Measurements from ENCODE around the gene TEC. TPM values are rescaled to one million over a fixed set of nuclear protein-coding genes. Genes with fewer than 3 reads are reported as not detected.

The TEC gene
- total and polyA plus RNA-seq, 9 of the 15 experiments (the other 6 are each of a cell fraction or from before 2014, with no cell fraction given), result 5.3 to 14.7 (median 8.8) TPM

DNA sequence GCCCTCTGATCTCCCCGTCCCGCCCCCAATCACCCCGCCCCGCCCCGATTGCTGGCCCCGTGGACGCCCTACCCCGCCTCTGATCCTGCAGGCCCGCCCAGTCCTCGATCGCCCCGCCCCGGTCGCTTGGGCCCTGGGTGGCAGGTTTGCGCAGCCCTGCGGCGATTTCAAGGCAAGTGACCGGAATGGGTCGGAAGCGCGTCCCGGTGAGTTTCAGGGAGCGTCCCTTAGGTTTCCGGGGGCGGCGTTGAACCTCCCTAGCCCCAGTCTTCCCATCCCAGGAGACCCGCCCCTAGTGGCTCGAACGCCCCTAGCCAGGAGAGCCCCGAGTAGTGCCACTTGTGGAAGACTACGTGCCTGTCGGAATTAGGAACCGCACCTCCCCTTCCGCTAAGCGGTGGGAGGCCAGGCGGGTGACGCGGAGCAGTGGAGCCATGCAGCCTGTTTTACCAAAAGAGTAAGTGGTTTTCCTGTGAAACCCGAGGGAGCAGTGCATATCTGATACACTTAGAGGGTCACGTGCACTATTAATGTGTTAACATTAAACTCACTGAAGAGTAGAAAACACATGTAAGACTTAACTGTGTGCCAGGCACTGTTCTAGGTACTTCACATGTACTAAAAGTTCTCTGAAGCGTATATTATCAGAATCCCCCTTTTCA, 354 bp upstream of the TEC start (continued):
- TF ChIP-seq, protein P1, sequence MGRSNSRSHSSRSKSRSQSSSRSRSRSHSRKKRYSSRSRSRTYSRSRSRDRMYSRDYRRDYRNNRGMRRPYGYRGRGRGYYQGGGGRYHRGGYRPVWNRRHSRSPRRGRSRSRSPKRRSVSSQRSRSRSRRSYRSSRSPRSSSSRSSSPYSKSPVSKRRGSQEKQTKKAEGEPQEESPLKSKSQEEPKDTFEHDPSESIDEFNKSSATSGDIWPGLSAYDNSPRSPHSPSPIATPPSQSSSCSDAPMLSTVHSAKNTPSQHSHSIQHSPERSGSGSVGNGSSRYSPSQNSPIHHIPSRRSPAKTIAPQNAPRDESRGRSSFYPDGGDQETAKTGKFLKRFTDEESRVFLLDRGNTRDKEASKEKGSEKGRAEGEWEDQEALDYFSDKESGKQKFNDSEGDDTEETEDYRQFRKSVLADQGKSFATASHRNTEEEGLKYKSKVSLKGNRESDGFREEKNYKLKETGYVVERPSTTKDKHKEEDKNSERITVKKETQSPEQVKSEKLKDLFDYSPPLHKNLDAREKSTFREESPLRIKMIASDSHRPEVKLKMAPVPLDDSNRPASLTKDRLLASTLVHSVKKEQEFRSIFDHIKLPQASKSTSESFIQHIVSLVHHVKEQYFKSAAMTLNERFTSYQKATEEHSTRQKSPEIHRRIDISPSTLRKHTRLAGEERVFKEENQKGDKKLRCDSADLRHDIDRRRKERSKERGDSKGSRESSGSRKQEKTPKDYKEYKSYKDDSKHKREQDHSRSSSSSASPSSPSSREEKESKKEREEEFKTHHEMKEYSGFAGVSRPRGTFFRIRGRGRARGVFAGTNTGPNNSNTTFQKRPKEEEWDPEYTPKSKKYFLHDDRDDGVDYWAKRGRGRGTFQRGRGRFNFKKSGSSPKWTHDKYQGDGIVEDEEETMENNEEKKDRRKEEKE (IDR thresholded peaks at IDR 0.05; ENCODE audit: borderline replicate concordance in 1 of 2, control insufficient read depth in 1 of 2, low read depth in 2 of 2, low read length in 1 of 2), result no peak
- TF ChIP-seq NBN (IDR thresholded peaks at IDR 0.05; ENCODE audit: low read depth), result 0 out of 2 replicates have a peak, but pooled peaks have one; percentile 55
- TF ChIP-seq POLR2H (tag; IDR thresholded peaks at IDR 0.05; ENCODE audit: low read depth), result peak; percentile 65
- TF ChIP-seq, protein P2, sequence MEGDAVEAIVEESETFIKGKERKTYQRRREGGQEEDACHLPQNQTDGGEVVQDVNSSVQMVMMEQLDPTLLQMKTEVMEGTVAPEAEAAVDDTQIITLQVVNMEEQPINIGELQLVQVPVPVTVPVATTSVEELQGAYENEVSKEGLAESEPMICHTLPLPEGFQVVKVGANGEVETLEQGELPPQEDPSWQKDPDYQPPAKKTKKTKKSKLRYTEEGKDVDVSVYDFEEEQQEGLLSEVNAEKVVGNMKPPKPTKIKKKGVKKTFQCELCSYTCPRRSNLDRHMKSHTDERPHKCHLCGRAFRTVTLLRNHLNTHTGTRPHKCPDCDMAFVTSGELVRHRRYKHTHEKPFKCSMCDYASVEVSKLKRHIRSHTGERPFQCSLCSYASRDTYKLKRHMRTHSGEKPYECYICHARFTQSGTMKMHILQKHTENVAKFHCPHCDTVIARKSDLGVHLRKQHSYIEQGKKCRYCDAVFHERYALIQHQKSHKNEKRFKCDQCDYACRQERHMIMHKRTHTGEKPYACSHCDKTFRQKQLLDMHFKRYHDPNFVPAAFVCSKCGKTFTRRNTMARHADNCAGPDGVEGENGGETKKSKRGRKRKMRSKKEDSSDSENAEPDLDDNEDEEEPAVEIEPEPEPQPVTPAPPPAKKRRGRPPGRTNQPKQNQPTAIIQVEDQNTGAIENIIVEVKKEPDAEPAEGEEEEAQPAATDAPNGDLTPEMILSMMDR (IDR thresholded peaks at IDR 0.05 in 2 of 3, conservative IDR thresholded peaks at IDR 0.05 in 1 of 3; ENCODE audit: insufficient read depth in 2 of 3, low read depth in 1 of 3, low read length in 3 of 3), result peak in 2 of 3 experiments; percentile 19 to 54; a peak in 4 of 6 replicates
- TF ChIP-seq ZNF707 (CRISPR knock-in tag; conservative IDR thresholded peaks at IDR 0.05), result no peak
- TF ChIP-seq NCOA4 (IDR thresholded peaks at IDR 0.05; ENCODE audit: partially characterized antibody), result no peak
- TF ChIP-seq MCM7 (IDR thresholded peaks at IDR 0.05), result no peak
- TF ChIP-seq ZNF589 (CRISPR knock-in tag; IDR thresholded peaks at IDR 0.05; ENCODE audit: low read depth), result peak; percentile 52; the same call in 1 of the 2 replicates
- TF ChIP-seq, protein P3, sequence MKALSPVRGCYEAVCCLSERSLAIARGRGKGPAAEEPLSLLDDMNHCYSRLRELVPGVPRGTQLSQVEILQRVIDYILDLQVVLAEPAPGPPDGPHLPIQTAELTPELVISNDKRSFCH (CRISPR knock-in tag; IDR thresholded peaks at IDR 0.05), result no peak
- TF ChIP-seq, protein P3 (tag; IDR thresholded peaks at IDR 0.05), result 0 out of 2 replicates have a peak, but pooled peaks have one; percentile 55
- TF ChIP-seq, protein P4, sequence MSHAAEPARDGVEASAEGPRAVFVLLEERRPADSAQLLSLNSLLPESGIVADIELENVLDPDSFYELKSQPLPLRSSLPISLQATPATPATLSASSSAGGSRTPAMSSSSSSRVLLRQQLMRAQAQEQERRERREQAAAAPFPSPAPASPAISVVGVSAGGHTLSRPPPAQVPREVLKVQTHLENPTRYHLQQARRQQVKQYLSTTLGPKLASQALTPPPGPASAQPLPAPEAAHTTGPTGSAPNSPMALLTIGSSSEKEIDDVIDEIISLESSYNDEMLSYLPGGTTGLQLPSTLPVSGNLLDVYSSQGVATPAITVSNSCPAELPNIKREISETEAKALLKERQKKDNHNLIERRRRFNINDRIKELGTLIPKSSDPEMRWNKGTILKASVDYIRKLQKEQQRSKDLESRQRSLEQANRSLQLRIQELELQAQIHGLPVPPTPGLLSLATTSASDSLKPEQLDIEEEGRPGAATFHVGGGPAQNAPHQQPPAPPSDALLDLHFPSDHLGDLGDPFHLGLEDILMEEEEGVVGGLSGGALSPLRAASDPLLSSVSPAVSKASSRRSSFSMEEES (CRISPR knock-in tag; IDR thresholded peaks at IDR 0.05), result peak; percentile 76
- no peak; a peak in 1 of 4 replicates for TF ChIP-seq SRF (CRISPR knock-in tag; IDR thresholded peaks at IDR 0.05)
- peak; percentile 96 for TF ChIP-seq HNRNPLL (IDR thresholded peaks at IDR 0.05; ENCODE audit: low read depth, low read length, poor library complexity, severe bottlenecking)
- TF ChIP-seq, protein P5, sequence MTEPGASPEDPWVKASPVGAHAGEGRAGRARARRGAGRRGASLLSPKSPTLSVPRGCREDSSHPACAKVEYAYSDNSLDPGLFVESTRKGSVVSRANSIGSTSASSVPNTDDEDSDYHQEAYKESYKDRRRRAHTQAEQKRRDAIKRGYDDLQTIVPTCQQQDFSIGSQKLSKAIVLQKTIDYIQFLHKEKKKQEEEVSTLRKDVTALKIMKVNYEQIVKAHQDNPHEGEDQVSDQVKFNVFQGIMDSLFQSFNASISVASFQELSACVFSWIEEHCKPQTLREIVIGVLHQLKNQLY (CRISPR knock-in tag; conservative IDR thresholded peaks at IDR 0.05), result no peak
- no peak for TF ChIP-seq ZNF174 (CRISPR knock-in tag; IDR thresholded peaks at IDR 0.05)
- TF ChIP-seq TOE1 (IDR thresholded peaks at IDR 0.05; ENCODE audit: borderline replicate concordance), result peak; percentile 54; the same call in 1 of the 2 replicates
- TF ChIP-seq TOE1 (CRISPR knock-in tag; IDR thresholded peaks at IDR 0.05; ENCODE audit: borderline replicate concordance, low read depth), result no peak
- no peak; the same call in 1 of the 2 replicates for TF ChIP-seq SOX6 (IDR thresholded peaks at IDR 0.05)

All from K562 (cell line).